ENCODE results near the gene C1QTNF12. TPM values are rescaled to one million over a fixed set of nuclear protein-coding genes. Genes with fewer than 3 reads are reported as not detected.

Gene C1QTNF12
- total and polyA plus RNA-seq, 2 of the 8 experiments (the other 6 are each of a cell fraction or from before 2014, with no cell fraction given): 2.1 to 3.7 TPM

- TF ChIP-seq SAP30 (IDR thresholded peaks at IDR 0.05; ENCODE audit: insufficient read depth, insufficient replicate concordance, low read length): no peak
- TF ChIP-seq SP4 (IDR thresholded peaks at IDR 0.05; ENCODE audit: low read length): no peak
- no peak for TF ChIP-seq RFX5 (IDR thresholded peaks at IDR 0.05; ENCODE audit: borderline replicate concordance, low read depth, low read length)
- TF ChIP-seq POU5F1 (IDR thresholded peaks at IDR 0.05; ENCODE audit: low read depth, low read length): no peak
- TF ChIP-seq SRF (IDR thresholded peaks at IDR 0.05; ENCODE audit: low read depth, low read length): no peak
- TF ChIP-seq KDM1A (IDR thresholded peaks at IDR 0.05; ENCODE audit: borderline replicate concordance, low read length): 0 out of 2 replicates have a peak, but pooled peaks have one; percentile 31
- no peak for TF ChIP-seq RXRA (IDR thresholded peaks at IDR 0.05; ENCODE audit: insufficient read depth, low read depth, low read length)
- TF ChIP-seq HDAC2 (IDR thresholded peaks at IDR 0.05; ENCODE audit: borderline replicate concordance in 1 of 2, low read depth in 2 of 2, low read length in 2 of 2): no peak
- TF ChIP-seq, protein P1, sequence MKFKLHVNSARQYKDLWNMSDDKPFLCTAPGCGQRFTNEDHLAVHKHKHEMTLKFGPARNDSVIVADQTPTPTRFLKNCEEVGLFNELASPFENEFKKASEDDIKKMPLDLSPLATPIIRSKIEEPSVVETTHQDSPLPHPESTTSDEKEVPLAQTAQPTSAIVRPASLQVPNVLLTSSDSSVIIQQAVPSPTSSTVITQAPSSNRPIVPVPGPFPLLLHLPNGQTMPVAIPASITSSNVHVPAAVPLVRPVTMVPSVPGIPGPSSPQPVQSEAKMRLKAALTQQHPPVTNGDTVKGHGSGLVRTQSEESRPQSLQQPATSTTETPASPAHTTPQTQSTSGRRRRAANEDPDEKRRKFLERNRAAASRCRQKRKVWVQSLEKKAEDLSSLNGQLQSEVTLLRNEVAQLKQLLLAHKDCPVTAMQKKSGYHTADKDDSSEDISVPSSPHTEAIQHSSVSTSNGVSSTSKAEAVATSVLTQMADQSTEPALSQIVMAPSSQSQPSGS (IDR thresholded peaks at IDR 0.05; ENCODE audit: low read length): no peak
- TF ChIP-seq EZH2 (IDR thresholded peaks at IDR 0.05; ENCODE audit: low read depth, low read length, severe bottlenecking): no peak
- TF ChIP-seq EGR1 (IDR thresholded peaks at IDR 0.05; ENCODE audit: borderline replicate concordance, low read depth, low read length): peak; percentile 77
- no peak for TF ChIP-seq TEAD4 (IDR thresholded peaks at IDR 0.05; ENCODE audit: low read depth, low read length)
- no peak for TF ChIP-seq BACH1 (IDR thresholded peaks at IDR 0.05; ENCODE audit: low read length)
- no peak for TF ChIP-seq CBX8 (IDR thresholded peaks at IDR 0.05; ENCODE audit: borderline replicate concordance, low read depth, low read length)
- TF ChIP-seq ASH2L (IDR thresholded peaks at IDR 0.05; ENCODE audit: low read length): no peak
- peak; percentile 65; the same call in 1 of the 2 replicates for TF ChIP-seq TBP (IDR thresholded peaks at IDR 0.05; ENCODE audit: low read depth, low read length)
- peak; percentile 97 for TF ChIP-seq YY1 (IDR thresholded peaks at IDR 0.05; ENCODE audit: low read depth, low read length)
- TF ChIP-seq CBX5 (IDR thresholded peaks at IDR 0.05; ENCODE audit: low read depth, low read length): no peak
- no peak for TF ChIP-seq FOSL1 (IDR thresholded peaks at IDR 0.05; ENCODE audit: insufficient read depth, low read depth, low read length)
Measured at GRCh38 chr1:1273512-1274298, 27.2 kb upstream of the C1QTNF12 start, which contains the start of gene UBE2J2 (continued).
